ENCODE results near the gene ADRA2C.

Gene ADRA2C

DNA sequence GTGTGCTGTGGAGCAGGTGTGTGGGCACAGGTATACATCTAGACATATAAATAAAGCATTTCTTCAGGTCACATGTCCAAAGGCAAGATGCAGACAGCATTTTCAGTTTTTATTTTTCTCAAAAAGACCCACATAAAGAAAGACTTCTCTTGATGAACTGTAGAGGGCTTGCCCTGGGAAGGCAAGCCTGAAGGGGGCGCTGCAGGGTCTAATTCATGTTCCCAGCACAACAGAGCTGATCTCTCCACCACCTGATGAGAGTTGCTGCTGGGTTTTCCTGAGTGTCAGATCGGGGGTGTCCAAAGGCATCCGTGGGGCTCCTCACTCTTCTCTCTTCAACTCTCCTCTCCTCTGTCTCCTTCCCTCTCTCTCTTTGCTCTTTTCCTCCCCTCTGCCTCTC, 26.6 kb downstream of the ADRA2C start:
- no peak for DNase-seq (ENCODE audit: low read depth, low spot score)

DNA sequence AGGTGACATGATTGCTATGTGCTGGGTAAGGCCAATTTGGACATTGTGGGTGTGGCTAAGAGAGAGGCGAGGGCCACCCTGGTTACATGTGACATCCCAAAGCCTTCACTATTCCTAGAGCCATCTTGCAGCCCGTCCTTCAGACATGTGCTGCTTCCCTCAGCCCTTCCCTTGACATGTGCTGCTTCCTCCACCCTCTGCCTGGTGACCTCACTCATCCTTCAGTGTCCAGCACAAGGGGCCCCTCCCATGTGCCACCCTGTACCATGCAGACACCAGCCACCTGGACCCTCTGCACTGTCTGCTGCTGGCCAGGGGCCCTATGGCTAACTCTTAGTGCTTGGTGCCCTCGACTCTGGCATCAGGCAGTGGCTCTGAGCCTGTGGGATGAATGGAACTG, 27.4 kb downstream of the ADRA2C start:
- no peak for DNase-seq (ENCODE audit: low read depth, low spot score)

- no peak for DNase-seq (ENCODE audit: low read depth, low spot score)
These were observed 30.8 kb downstream of the ADRA2C start for GRCh38 chr4:3796960-3797359.

DNA sequence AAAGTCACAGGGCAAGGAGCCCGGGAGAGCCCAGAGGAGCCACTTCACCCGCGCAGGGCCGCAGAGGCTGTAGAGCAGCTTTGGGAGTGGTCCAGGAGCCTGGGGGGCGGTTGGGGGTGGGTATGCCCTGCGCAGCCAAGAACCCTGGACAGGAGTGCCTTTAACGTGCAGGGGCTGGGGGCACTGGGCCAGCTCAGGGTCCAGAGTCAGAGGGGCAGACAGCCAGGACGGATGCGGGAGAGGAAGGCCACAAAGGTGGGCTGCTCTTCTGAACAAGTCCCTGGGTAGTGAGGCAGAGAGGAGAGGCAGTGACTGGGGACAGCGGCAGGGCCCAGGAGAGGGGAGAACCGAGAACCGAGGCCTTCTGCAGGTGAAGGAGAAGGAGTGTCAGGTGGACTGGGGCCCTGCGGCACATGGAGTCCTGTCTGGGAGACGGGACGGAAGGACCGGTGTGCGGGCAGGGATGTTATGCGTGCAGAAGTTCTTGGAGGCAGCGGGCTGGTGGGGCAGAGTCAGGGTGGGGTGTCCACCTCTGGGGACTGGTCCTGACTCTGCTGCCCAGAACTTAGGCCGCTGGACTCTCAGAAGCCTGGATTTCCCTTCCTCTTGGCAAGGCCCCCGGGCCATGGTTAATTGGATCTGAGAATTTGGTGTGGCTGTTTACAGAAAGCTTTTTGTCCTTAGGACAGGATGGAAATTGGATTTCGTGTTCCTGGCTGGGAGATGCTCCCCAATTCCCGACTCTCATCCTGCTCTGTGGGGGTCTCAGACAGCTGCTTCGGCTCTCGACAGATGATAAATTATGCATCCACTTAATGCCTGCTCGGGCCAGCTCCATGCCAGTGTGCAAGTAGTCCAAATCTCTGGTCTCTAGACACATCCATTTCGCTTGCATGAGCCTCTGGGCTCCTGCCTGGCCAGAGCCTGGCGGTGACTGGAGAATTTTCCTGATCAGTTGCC, 31.9 kb downstream of the ADRA2C start:
- DNase-seq (ENCODE audit: low read depth, low spot score), result no peak

- DNase-seq (ENCODE audit: low read depth, low spot score), result no peak
These were observed 33.3 kb downstream of the ADRA2C start for GRCh38 chr4:3799496-3799895.

DNA sequence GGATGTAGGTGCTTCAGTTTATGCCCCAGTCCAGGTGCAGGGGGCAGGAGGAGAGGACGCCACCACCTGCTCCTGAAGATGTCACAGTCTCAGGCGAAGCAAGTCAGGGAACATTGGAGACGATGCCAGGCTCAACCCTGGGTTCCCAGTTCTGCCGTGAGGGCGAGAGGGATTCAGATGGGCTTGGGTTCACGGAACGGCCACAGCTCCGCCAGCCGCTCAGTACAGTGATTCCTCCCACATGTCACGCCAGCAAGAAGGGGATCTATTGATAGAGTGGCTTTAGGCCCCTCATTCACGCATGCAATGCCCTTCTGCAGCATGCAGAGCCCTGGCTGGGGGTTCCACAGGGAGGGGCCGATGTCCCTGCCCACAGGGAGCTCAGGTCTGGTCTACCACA, 34.2 kb downstream of the ADRA2C start:
- no peak for DNase-seq (ENCODE audit: low read depth, low spot score)

DNA sequence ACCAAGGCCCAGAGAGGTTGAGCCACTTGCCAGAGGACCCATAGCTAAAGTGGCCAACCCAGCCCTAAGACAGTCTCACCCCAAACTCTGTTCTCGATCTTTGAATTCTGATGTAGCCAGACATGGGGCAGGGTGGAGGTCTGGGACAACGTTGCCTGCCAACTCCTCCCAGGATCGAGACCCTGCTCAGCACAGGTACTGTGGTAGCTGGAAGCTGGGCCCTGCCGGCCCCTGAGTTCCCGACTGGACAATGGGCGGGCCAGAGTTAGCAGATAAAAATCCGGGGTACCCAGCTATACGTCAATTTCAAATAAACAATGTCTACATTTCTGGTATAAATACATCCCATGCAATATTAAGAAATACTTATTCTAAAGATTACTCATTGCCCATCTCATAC, 35.3 kb downstream of the ADRA2C start:
- no peak for DNase-seq (ENCODE audit: low read depth, low spot score)

DNA sequence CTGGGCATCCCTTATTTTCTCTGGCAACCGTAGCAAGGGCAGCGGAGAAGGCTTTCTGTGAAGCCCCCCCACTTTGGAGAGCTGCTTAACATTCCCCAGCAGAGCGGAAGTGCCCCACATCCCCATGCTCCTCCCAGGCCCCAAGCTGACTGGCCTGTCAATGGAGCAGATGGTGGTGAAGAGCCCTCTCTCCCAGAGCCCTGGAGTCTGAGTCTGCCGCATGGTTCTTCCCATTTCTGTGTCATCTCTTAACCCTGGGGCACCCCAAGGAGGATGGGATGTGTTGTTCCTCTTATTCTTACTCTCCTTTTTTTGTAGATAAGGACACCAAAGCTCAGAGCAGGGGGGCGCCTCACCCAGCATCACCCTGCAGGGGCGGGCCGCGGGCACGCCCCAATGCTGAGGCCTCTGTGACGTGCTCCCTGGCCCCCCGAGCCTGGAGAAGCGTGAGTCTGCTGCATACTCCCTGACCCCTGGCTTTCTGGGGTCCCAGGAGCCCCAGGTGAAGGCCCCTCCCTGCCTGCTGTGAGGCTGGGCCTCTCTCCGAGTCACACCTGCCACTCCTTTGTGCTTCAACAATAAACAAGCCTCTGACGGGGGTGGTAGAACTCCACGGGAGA, 35.9 kb downstream of the ADRA2C start:
- no peak for DNase-seq (ENCODE audit: low read depth, low spot score)

- no peak for DNase-seq (ENCODE audit: low read depth, low spot score)
These were observed 36.6 kb downstream of the ADRA2C start for GRCh38 chr4:3802571-3803474.

GRCh38 chr4:3803475-3803847, 37.3 kb downstream of the ADRA2C start:
- DNase-seq (ENCODE audit: low read depth, low spot score), result no peak

DNA sequence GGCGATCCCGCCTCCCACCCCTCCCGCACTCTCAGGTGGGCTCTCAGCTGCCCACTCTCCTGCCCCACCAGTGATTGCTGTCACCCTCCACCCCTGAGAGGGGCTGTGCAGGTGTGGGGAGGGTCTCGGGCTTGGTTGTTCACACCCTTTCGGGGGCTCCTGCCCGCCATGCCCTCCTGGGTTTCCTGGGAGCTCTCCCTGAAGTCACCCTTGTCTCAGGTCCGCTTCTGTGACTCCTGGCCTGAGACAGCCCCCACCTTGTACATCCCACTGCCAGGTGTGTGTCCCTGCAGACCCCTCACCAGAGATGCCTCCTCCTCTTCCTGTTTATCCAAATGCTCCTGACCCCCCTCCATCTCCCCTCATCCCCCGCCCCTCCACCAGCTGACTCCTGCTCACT, 37.8 kb downstream of the ADRA2C start:
- DNase-seq (ENCODE audit: low read depth, low spot score), result no peak

DNA sequence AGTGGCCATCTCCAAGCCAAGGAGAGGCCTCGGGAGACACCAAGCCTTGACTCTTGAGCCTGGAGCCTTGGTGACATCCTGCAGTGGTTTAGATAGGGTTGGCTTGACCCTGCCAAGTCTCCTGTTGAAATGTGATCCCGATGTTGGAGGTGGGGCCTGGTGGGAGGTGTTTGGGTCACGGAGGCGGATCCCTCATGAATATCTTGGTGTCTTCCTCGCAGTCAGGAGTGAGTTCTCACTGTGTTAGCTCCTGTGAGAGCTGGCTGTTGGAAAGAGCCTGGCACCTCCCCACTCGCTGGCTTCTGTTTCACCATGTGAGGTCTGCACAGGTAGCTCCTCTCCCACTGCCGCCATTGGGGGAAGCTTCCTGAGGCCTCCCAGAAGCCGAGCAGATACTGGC, 38.8 kb downstream of the ADRA2C start:
- no peak for DNase-seq (ENCODE audit: low read depth, low spot score)

DNA sequence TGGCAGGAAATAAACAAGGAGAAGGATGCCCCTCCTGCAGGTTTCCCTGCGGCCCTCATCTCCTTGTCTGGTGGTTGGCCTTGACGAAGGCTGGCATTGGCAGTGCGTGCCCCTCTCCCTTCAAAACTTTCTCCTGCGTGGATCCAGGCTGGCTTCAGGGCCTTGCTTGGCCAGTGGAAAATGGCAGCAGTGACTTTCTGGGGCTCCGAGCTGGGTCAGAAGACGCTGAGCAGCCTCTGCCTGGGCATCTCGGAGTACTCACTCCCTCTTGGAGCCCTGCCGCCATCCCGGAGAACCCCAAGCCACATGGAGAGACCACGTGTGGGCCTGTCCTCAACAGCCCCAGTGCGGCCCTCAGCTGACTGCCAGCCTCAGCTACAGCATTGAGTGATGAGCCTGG, 39.5 kb downstream of the ADRA2C start:
- DNase-seq (ENCODE audit: low read depth, low spot score), result no peak

GRCh38 chr4:3807311-3807710, 41.1 kb downstream of the ADRA2C start:
- DNase-seq (ENCODE audit: low read depth, low spot score), result no peak

GRCh38 chr4:3807822-3808496, 41.8 kb downstream of the ADRA2C start:
- no peak for DNase-seq (ENCODE audit: low read depth, low spot score)

GRCh38 chr4:3808597-3808996, 42.4 kb downstream of the ADRA2C start:
- no peak for DNase-seq (ENCODE audit: low read depth, low spot score)

GRCh38 chr4:3809028-3809427, 42.8 kb downstream of the ADRA2C start:
- no peak for DNase-seq (ENCODE audit: low read depth, low spot score)

DNA sequence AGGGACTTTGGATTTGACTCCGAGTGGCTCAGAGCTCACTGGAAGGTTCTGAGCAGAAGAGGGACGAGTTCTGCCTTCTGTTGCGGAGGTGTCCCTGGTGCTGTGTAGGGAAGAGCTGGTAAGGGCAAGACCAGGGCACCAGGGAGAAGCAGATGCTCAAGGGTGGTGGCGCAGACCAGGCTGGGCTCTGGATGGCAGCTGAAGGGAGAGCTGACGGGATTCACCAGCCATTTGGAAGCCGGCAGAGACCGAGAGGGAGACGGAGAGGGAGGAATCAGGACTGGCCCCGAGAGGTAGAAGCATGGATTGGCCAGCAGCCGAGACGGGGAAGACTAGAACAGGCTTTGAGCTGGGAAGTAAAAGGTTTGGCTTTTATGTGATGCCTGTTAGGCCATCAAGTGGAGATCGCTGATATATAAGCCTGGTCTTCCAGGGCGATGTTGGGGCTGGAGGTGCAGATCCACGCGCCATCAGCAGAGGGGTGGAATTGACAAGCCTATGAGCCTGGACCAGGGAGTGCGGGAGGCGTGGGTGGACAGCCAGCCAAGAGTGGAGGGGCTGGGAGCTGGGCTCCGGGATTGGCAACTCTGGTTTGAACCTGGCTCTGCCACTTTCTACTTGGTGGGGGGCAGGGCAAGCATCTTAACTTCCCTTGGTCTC, 43.4 kb downstream of the ADRA2C start:
- DNase-seq (ENCODE audit: low read depth, low spot score), result no peak

DNA sequence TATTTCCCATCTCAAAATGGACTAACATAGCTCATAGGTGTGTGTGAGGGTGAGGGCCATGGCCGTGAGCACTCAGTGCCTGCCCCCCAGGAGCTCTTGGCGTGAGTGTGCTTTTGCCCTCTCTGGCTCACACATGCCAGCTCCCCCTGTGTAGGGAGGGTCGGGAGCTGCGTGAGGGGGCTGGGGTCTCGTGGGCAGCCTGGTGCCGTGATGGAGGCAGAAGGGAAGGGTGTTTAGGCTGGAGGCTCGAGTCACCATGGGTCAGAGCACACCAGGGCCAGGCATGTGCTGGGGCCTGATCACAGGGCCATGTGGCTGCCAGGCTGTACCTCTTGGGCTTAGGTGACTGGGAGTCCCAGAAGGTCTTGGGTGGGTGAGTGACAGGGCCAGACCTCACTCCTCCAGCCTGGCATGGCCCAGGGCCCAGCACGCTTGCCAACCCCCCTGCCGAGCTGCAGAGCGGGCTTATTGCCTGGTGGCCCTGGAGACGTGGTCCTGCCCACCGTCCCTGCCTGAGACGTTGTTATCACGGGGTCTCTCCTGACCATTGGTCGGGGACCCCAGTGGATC, 44.0 kb downstream of the ADRA2C start:
- DNase-seq (ENCODE audit: low read depth, low spot score), result no peak

GRCh38 chr4:3810796-3811485, 44.8 kb downstream of the ADRA2C start:
- DNase-seq (ENCODE audit: low read depth, low spot score), result no peak

All from activated naive CD8-positive, alpha-beta T cell treated with anti-CD3 and anti-CD28 coated beads, Interleukin-2, amount 50 U/mL, for 16 hours (primary cell).